Measurements from ENCODE around the gene MTERF4.
"Not testable (repeated sequence)": the region's sequence is repeated elsewhere in the genome, so short reads cannot be mapped to it uniquely, and the experiment has no call there.

MTERF4 gene

DNA sequence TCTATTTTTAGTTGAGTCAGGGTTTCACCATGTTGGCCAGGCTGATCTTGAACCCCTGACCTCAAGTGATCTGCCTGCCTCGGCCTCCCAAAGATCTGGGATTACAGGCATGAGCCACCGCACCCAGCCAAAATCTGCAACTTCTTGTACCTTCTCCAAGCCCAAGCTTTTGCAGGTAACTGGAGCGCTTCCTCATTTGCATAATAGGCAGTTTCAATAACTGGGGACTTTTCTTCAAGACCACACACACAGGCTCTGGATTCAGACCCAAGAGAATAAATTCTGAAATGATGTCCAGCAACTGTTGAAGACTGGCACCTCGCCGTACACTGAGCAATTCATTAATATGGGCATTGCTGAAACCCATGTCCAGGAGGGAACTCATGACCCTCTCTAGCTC, 2.8 kb downstream of the MTERF4 start:
- H3K27ac ChIP-seq = no peak overlapping the region
- CTCF ChIA-PET = no interaction called here
- POLR2A ChIA-PET (ENCODE audit: low non-redundant PET) = no interaction called here

DNA sequence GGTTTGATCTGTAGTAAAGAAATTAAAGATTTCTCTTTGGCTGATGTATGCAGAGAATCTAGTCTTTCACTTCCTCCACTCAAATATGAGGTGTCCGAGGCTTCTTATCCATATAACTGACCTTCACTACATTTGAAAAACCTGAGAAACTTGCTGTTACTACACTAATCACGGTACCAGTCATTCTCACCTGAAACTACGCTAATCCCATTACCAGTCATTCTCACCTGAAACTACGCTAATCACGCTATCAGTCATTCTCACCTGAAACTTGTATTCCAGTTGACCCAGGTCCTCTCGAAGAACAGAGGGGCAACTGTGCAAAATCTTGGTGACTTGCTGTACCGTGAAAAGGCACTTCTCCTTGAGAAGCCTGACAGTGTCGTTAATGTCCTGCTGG, 5.1 kb downstream of the MTERF4 start:
- TF ChIP-seq, protein P1, sequence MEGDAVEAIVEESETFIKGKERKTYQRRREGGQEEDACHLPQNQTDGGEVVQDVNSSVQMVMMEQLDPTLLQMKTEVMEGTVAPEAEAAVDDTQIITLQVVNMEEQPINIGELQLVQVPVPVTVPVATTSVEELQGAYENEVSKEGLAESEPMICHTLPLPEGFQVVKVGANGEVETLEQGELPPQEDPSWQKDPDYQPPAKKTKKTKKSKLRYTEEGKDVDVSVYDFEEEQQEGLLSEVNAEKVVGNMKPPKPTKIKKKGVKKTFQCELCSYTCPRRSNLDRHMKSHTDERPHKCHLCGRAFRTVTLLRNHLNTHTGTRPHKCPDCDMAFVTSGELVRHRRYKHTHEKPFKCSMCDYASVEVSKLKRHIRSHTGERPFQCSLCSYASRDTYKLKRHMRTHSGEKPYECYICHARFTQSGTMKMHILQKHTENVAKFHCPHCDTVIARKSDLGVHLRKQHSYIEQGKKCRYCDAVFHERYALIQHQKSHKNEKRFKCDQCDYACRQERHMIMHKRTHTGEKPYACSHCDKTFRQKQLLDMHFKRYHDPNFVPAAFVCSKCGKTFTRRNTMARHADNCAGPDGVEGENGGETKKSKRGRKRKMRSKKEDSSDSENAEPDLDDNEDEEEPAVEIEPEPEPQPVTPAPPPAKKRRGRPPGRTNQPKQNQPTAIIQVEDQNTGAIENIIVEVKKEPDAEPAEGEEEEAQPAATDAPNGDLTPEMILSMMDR (conservative IDR thresholded peaks at IDR 0.05; ENCODE audit: low read depth) = no peak
- POLR2A ChIA-PET (ENCODE audit: low non-redundant PET) = no interaction called here
- H3K27ac ChIP-seq = no peak overlapping the region
- no peak for DNase-seq (ENCODE audit: low spot score)
- CTCF ChIA-PET = no interaction called here

More for the DNA sequence above, 2.8 kb downstream of the MTERF4 start:
- TF ChIP-seq, protein P1 (conservative IDR thresholded peaks at IDR 0.05; ENCODE audit: low read depth) = no peak
- DNase-seq (ENCODE audit: low spot score) = no peak

DNA sequence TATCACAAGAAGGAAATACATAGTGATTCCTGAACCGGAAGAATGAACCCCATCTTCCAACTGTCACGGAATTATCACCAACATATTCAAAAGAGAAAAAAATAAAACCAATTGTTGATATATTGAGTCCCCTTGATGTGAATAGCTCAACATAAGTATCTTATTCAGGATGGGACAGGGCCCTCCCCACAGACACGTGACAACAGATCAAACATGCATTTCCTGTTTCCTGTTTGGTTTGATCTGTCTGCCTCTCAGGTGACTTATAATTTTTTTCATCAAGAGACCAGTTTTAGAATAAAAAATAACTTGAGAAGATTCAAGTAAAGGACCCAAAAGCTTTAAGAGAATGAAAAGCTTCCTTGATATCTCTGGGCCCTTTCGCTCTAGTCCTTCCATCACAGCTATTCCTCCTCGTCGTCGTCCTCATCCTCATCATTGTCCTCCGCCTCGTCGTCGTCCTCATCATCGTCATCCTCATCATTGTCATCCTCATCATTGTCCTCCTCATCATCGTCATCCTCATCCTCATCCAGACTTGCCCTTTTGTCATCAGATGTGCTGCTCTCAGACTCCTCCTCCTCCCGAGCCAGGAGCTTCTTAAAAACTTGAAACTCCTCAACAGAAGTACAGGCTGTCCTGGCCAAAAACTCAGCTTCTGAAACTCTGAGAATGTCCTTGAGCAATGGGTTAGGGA, 6.3 kb downstream of the MTERF4 start:
- DNase-seq (ENCODE audit: low spot score) = no peak
- ChIA-PET POLR2A (ENCODE audit: low non-redundant PET) (no interaction called here), CTCF (no interaction called here)
- TF ChIP-seq, protein P1 (conservative IDR thresholded peaks at IDR 0.05; ENCODE audit: low read depth) = no peak
- no peak overlapping the region for H3K27ac ChIP-seq

DNA sequence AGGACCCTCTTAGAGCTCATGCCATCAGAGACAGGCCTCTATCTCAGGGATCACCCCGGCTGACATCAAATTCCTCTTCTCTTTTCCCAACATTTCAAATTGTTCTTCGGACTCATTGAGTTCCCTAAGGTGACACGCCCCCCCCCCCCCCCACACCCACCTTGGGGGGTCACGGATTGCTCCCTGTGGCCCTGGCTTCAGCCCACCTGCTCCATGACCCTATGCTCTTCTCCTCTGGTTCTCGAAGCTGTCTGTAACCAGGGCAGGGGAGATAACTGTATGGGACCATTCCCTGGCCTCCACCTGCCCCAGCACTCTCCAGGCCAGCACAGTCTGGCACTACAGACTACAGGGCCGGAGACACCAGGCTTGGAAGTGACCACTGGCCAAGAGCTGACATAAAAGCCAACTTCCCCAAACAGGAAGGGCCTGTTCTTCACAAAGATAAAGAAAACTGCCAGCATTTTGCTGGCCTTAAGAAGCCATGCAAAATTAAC, 7.1 kb downstream of the MTERF4 start:
- ChIA-PET POLR2A (ENCODE audit: low non-redundant PET) (no interaction called here), CTCF (interaction anchor here (0.7 kb wide), 1 partner anchor 17 kb away, joined by 4 read pairs; no protein-coding TSS in a partner anchor)
- TF ChIP-seq, protein P1 (conservative IDR thresholded peaks at IDR 0.05; ENCODE audit: low read depth) = no peak
- H3K27ac ChIP-seq = no peak overlapping the region
- no peak for DNase-seq (ENCODE audit: low spot score)

DNA sequence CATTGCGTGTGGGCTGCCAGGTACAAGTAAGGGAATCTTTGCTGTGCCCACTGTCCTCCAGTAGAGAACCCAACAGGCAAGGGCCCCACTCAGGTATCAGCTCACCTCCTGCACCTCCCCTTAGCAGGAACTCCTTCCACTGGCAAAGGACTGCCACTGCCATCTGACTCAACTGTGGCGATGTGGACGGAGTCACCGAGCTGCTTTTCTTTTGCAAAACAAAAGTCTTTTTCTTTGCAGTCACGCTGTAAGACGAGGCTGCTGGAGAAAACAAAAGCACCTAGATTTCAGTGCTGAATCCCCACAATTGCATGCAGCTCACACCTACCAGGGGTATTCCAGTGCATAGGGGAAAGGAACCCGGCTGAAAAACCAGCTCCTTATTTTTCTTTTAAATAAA, 7.9 kb downstream of the MTERF4 start:
- DNase-seq (ENCODE audit: low spot score) = no peak
- ChIA-PET POLR2A (ENCODE audit: low non-redundant PET) (no interaction called here), CTCF (no interaction called here)
- TF ChIP-seq, protein P1 (conservative IDR thresholded peaks at IDR 0.05; ENCODE audit: low read depth) = no peak
- H3K27ac ChIP-seq = no peak overlapping the region

DNA sequence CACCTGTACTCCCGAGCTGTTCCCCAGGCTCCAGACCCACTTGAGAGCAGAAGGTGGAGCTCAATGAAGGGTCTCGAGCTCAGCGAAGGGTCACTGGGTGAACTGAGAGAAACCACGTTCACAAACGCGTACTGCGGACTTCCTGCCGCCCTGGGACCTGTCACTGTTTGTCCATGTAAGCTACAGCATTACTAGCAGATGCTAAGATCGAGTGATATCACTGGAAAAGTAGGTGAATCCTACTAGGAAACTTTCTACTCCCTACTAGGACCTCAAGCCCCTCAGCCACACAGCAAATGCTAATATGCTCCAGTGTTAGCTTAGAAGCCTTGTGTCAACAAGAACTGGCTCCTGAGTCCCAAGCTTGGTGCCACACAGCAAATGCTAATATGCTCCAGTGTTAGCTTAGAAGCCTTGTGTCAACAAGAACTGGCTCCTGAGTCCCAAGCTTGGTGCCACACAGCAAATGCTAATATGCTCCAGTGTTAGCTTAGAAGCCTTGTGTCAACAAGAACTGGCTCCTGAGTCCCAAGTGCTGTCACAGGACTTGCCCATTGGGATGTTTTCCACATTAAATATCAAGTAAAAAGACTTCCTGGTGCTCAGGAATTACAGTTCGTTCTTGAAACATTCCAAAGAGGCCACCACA, 8.8 kb downstream of the MTERF4 start:
- POLR2A ChIA-PET (ENCODE audit: low non-redundant PET); H3K27ac ChIP-seq; DNase-seq (ENCODE audit: low spot score): not testable (repeated sequence)
- CTCF ChIA-PET = interaction anchor here (0.6 kb wide), 2 partner anchors 347 to 707 kb away, joined by 3 to 4 read pairs; no protein-coding TSS in a partner anchor

DNA sequence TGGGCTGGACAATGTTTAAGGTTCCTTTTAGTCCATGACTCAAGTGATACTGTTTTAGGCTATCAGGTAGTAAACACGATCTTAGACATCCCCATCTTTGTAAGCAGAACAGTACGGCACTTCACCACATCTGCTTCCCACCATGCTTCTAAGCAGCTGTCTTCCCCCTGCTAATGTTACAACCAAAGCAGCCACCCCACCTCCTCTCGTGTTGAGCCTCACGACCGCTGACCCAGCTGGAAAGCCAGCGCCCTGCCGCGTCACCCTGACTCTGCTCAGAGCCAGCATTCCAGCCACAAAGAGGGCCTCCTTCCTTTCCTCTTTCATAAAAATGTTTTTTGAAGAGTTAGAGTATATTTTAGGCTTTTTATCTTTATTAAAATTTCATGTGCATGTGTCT, 9.4 kb downstream of the MTERF4 start:
- no peak overlapping the region for H3K27ac ChIP-seq
- ChIA-PET POLR2A (ENCODE audit: low non-redundant PET) (interaction anchor here (0.6 kb wide), 1 partner anchor 1737 kb away, joined by 3 read pairs; no protein-coding TSS in a partner anchor), CTCF (interaction anchor here (0.6 kb wide), 2 partner anchors 346 to 708 kb away, joined by 3 to 4 read pairs; no protein-coding TSS in a partner anchor)
- TF ChIP-seq, protein P1 (conservative IDR thresholded peaks at IDR 0.05; ENCODE audit: low read depth) = no peak
- DNase-seq (ENCODE audit: low spot score) = no peak

Data from RWPE1 (cell line).